Measurements from ENCODE around the gene PCDH15. TPM values are rescaled to one million over a fixed set of nuclear protein-coding genes. Genes with fewer than 3 reads are reported as not detected.
A peak's percentile ranks its signal among the peaks of the same experiment; 100 is the strongest.

The PCDH15 gene
- total and polyA plus RNA-seq, 2 of the 8 experiments (the other 6 are each of a cell fraction or from before 2014, with no cell fraction given): 0.11 TPM; not detected in 1

DNA sequence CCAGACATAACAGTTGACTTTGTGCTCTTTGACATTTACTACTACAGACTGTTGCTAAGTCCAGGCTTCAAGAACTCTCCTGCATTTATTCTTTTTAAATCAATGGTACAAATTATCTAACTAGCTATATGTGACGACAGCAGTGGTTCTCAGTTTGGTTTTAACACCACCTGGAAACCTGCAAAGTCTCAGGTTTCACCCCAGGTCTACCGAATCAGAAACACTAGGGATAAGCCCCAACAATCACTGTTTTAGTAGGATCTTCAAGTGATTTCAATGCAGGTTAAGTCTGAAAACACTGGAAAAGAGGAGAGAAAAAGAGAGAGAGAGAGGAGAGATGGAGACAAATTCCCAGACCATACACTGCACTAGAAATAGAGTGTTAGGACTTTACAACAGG, 519.0 kb downstream of the PCDH15 start:
- Histone ChIP-seq H3K23me2 (ENCODE audit: low read depth, low read length) (no peaks in the 10 kb centered on the region), H3K9me3 (ENCODE audit: insufficient read depth in 2 of 2, low read depth in 1 of 2, low read length in 1 of 2) (no peaks in the 10 kb centered on the region), H3K18ac (ENCODE audit: extremely low read depth, low read length) (no peak overlapping the region), H3K4me2 (ENCODE audit: insufficient read depth in 1 of 2, low read depth in 2 of 2, low read length in 2 of 2) (no peak overlapping the region), H2AFZ (ENCODE audit: low read length) (peak overlapping the region; percentile 96), H2BK5ac (ENCODE audit: low read depth, low read length) (no peak overlapping the region), H3K9ac (replicated peaks in 1 of 4; ENCODE audit: extremely low read depth in 1 of 4, low read depth in 3 of 4, low read length in 3 of 4) (no peak overlapping the region), H3K4me1 (replicated peaks in 1 of 4; ENCODE audit: control insufficient read depth in 3 of 4, insufficient read depth in 4 of 4, low read length in 3 of 4) (no peaks in the 10 kb centered on the region), H3K23ac (ENCODE audit: insufficient read length) (no peak overlapping the region), H4K91ac (replicated peaks; ENCODE audit: insufficient read length, low read length) (no peak overlapping the region), H3K27ac (ENCODE audit: low read depth, low read length) (no peak overlapping the region), H3K56ac (replicated peaks; ENCODE audit: insufficient read length, low read depth, low read length) (no peak overlapping the region), H3K4ac (replicated peaks; ENCODE audit: insufficient read length, low read depth, low read length) (no peak overlapping the region), H2BK120ac (replicated peaks; ENCODE audit: low read depth, low read length) (no peak overlapping the region), H3K79me2 (ENCODE audit: control insufficient read depth in 1 of 2, insufficient read depth in 2 of 2, low read length in 2 of 2) (no peaks in the 10 kb centered on the region), H2AK5ac (ENCODE audit: low read depth, low read length) (no peak overlapping the region), H3K36me3 (ENCODE audit: control insufficient read depth in 2 of 4, insufficient read depth in 4 of 4, low read length in 3 of 4) (no peaks in the 10 kb centered on the region), H4K8ac (ENCODE audit: extremely low read depth, insufficient read depth, low read length) (no peak overlapping the region), H4K5ac (ENCODE audit: insufficient read length, low read depth, low read length) (no peak overlapping the region), H4K20me1 (replicated peaks in 1 of 2; ENCODE audit: control insufficient read depth in 1 of 2, insufficient read depth in 2 of 2, low read length in 2 of 2) (no peaks in the 10 kb centered on the region), H3K27me3 (replicated peaks in 1 of 4; ENCODE audit: control insufficient read depth in 3 of 4, extremely low read depth in 1 of 4, insufficient read depth in 3 of 4, low read length in 3 of 4) (no peaks in the 10 kb centered on the region), H2BK15ac (ENCODE audit: low read length) (no peak overlapping the region), H3K14ac (ENCODE audit: insufficient read length) (no peak overlapping the region), H3K79me1 (ENCODE audit: low read depth, low read length) (no peaks in the 10 kb centered on the region), H2BK20ac (ENCODE audit: low read length) (no peak overlapping the region), H2BK12ac (ENCODE audit: low read depth, low read length) (no peak overlapping the region), H3K4me3 (ENCODE audit: extremely low read depth in 1 of 4, insufficient read depth in 2 of 4, low read depth in 3 of 4, low read length in 4 of 4) (no peak overlapping the region)
- no peak for DNase-seq (ENCODE audit: low read depth in 1 of 2, low spot score in 2 of 2)
- 51% methylated on average over 2 of the region's 2 CpGs; no CpG with 5 or more reads in 1 of the 2 experiments for WGBS, 2 experiments (ENCODE audit: extremely low coverage in 1 of 2, insufficient coverage in 1 of 2, insufficient read length in 1 of 2, insufficient replicate concordance in 2 of 2, low coverage in 1 of 2, low lambda C conversion rate in 2 of 2, missing lambda C conversion rate in 1 of 2)
- no peak for FAIRE-seq
- CTCF ChIA-PET (ENCODE audit: partially characterized antibody): no interaction called here
- TF ChIP-seq GTF2F1 (IDR thresholded peaks at IDR 0.05; ENCODE audit: borderline replicate concordance, low read depth, low read length): no peak
- TF ChIP-seq TAF1 (IDR thresholded peaks at IDR 0.05; ENCODE audit: low read depth, low read length): no peak
- TF ChIP-seq BCL11A (IDR thresholded peaks at IDR 0.05; ENCODE audit: low read depth in 2 of 2, low read length in 2 of 2): no peak
- no peak for TF ChIP-seq HDAC2 (IDR thresholded peaks at IDR 0.05; ENCODE audit: borderline replicate concordance in 1 of 2, low read depth in 2 of 2, low read length in 2 of 2)
- no peak for TF ChIP-seq RBBP5 (IDR thresholded peaks at IDR 0.05; ENCODE audit: borderline replicate concordance, low read depth, low read length)
- TF ChIP-seq NANOG (IDR thresholded peaks at IDR 0.05; ENCODE audit: insufficient read depth, low read depth, low read length, poor library complexity, severe bottlenecking): no peak
- TF ChIP-seq TEAD4 (IDR thresholded peaks at IDR 0.05; ENCODE audit: low read depth, low read length): no peak
- TF ChIP-seq CTBP2 (IDR thresholded peaks at IDR 0.05; ENCODE audit: borderline replicate concordance, insufficient read depth, insufficient read length, low read length): no peak
- no peak for TF ChIP-seq SIRT6 (IDR thresholded peaks at IDR 0.05; ENCODE audit: low read length)
- TF ChIP-seq GABPA (IDR thresholded peaks at IDR 0.05; ENCODE audit: borderline replicate concordance, insufficient read depth, low read length): no peak
- TF ChIP-seq ZNF274 (IDR thresholded peaks at IDR 0.05; ENCODE audit: borderline replicate concordance, extremely low read depth, low read length): no peak
- TF ChIP-seq CEBPB (IDR thresholded peaks at IDR 0.05; ENCODE audit: low read depth, low read length): no peak
- POLR2A ChIA-PET (ENCODE audit: partially characterized antibody): no interaction called here
